ENCODE measurements around the gene ECD. TPM values are rescaled to one million over a fixed set of nuclear protein-coding genes. Genes with fewer than 3 reads are reported as not detected.
"Not testable (repeated sequence)": the region's sequence is repeated elsewhere in the genome, so short reads cannot be mapped to it uniquely, and the experiment has no call there.

ECD gene
- total and polyA plus RNA-seq, 4 experiments from 2014 or later, result 31.1 to 35.3 (median 33.5) TPM

GRCh38 chr10:73110345-73110849, 57.4 kb downstream of the ECD start, which contains the start of gene NUDT13:
Gene NUDT13, plus strand, starts transcription at chr10:73110455. Its CDS starts 3,911 bp downstream, at chr10:73114366.
- H3K4me3 Mint-ChIP-seq, result peak within 1 kb of the TSS; percentile 90 to 97 (median 93)
- intact Hi-C loops (cut with micrococcal nuclease), result loop anchor here (1.0 kb wide), 1 partner anchor 14 kb away; the partner anchor contains the start of gene P4HA1

GRCh38 chr10:73109248-73109652, 58.6 kb downstream of the ECD start:
- peak overlapping the region in 1 of 7 donors; percentile 29 for H3K27ac Mint-ChIP-seq
- not testable (repeated sequence) for H3K27me3 Mint-ChIP-seq, H3K9me3 Mint-ChIP-seq

More at GRCh38 chr10:73110345-73110849, 57.4 kb downstream of the ECD start, which contains the start of gene NUDT13:
- Histone ChIP-seq H3K27ac (ENCODE audit: low read depth, low read length) (peak within 1 kb of the TSS; percentile 43), H3K4me3 (ENCODE audit: low read length in 2 of 2) (peak within 1 kb of the TSS; percentile 12 to 57), H3K36me3 (ENCODE audit: insufficient read depth, low read length) (no peaks in the 10 kb centered on the region), H3K9me3 (ENCODE audit: control insufficient read depth in 1 of 2, low read length in 2 of 2) (no peaks in the 10 kb centered on the region), H3K4me1 (ENCODE audit: insufficient read depth, low read length) (peaks cover 10% of the 10 kb centered on the region), H3K27me3 (ENCODE audit: insufficient read depth, low read length) (no peaks in the 10 kb centered on the region)
- peaks cover 0 to 7% (median 0%) of the 10 kb centered on the region in 8 donors for H3K9me3 Mint-ChIP-seq
- H3K27me3 Mint-ChIP-seq, result no peaks in the 10 kb centered on the region
- peak within 1 kb of the TSS; percentile 76 to 96 (median 91) for H3K27ac Mint-ChIP-seq
- ChIA-PET CTCF (ENCODE audit: partially characterized antibody) (interaction anchor here (0.7 to 4.0 kb wide), 9 partner anchors 9 to 62 kb away, joined by 3 to 58 read pairs (median 3); partner anchors contain the start of gene P4HA1), POLR2A (ENCODE audit: partially characterized antibody) (interaction anchor here (1.3 to 3.4 kb wide), 3 partner anchors 11 to 755 kb away, joined by 3 to 51 read pairs (median 6); partner anchors contain the start of genes DNAJB12 and P4HA1)
- peaks cover 22 to 23% of the 10 kb centered on the region in 2 donors for H3K36me3 Mint-ChIP-seq
- peak; percentile 50 to 61 (median 54) for DNase-seq
- peaks cover 4 to 15% (median 9%) of the 10 kb centered on the region in 4 donors for H3K4me1 Mint-ChIP-seq

GRCh38 chr10:73106301-73106700, 61.5 kb downstream of the ECD start:
- ChIA-PET CTCF (ENCODE audit: partially characterized antibody) (interaction anchor here (3.2 kb wide), 1 partner anchor 10 kb away, joined by 19 read pairs; the partner anchor contains the start of gene P4HA1), POLR2A (ENCODE audit: partially characterized antibody) (interaction anchor here (1.9 kb wide), 1 partner anchor 11 kb away, joined by 6 read pairs; no protein-coding TSS in a partner anchor)
- peaks cover 0 to 7% (median 0%) of the 10 kb centered on the region in 8 donors for H3K9me3 Mint-ChIP-seq
- H3K27me3 Mint-ChIP-seq, result no peaks in the 10 kb centered on the region
- H3K27ac Mint-ChIP-seq, result no peak overlapping the region
- no peaks in the 10 kb centered on the region for H3K36me3 ChIP-seq (ENCODE audit: insufficient read depth, low read length)
- H3K4me3 ChIP-seq (ENCODE audit: low read length in 2 of 2), result no peak overlapping the region
- no peaks in the 10 kb centered on the region for H3K27me3 ChIP-seq (ENCODE audit: insufficient read depth, low read length)
- no peak for DNase-seq
- no peak overlapping the region for H3K4me3 Mint-ChIP-seq
- H3K4me1 ChIP-seq (ENCODE audit: insufficient read depth, low read length), result peaks cover 8% of the 10 kb centered on the region
- no peak overlapping the region for H3K27ac ChIP-seq (ENCODE audit: low read depth, low read length)
- H3K4me1 Mint-ChIP-seq, result peaks cover 4 to 13% (median 8%) of the 10 kb centered on the region in 4 donors
- H3K9me3 ChIP-seq (ENCODE audit: control insufficient read depth in 1 of 2, low read length in 2 of 2), result no peaks in the 10 kb centered on the region
- H3K36me3 Mint-ChIP-seq, result peaks cover 25 to 27% of the 10 kb centered on the region in 2 donors
- intact Hi-C loops (cut with micrococcal nuclease), result no loop called here

More at GRCh38 chr10:73109248-73109652, 58.6 kb downstream of the ECD start:
- POLR2A ChIA-PET (ENCODE audit: partially characterized antibody), result interaction anchor here (0.7 to 3.4 kb wide), 3 partner anchors 10 to 304 kb away, joined by 3 to 51 read pairs (median 6); partner anchors contain the start of gene P4HA1
- H3K4me3 Mint-ChIP-seq; DNase-seq; H3K9me3 ChIP-seq (ENCODE audit: control insufficient read depth in 1 of 2, low read length in 2 of 2); H3K27ac ChIP-seq (ENCODE audit: low read depth, low read length); H3K4me3 ChIP-seq (ENCODE audit: low read length in 2 of 2); intact Hi-C loops (cut with micrococcal nuclease); H3K36me3 ChIP-seq (ENCODE audit: insufficient read depth, low read length); H3K27me3 ChIP-seq (ENCODE audit: insufficient read depth, low read length): not testable (repeated sequence)
- H3K4me1 Mint-ChIP-seq, result peaks cover 4 to 15% (median 9%) of the 10 kb centered on the region in 4 donors
- H3K4me1 ChIP-seq (ENCODE audit: insufficient read depth, low read length), result peaks cover 10% of the 10 kb centered on the region
- peaks cover 22 to 23% of the 10 kb centered on the region in 2 donors for H3K36me3 Mint-ChIP-seq
- CTCF ChIA-PET (ENCODE audit: partially characterized antibody), result interaction anchor here (1.1 to 4.0 kb wide), 4 partner anchors 8 to 63 kb away, joined by 3 to 58 read pairs (median 4); partner anchors contain the start of gene P4HA1

GRCh38 chr10:73099141-73099540, 68.7 kb downstream of the ECD start:
- H3K4me1 Mint-ChIP-seq, result peaks cover 10 to 38% (median 19%) of the 10 kb centered on the region in 4 donors
- peak overlapping the region in 1 of 8 donors; percentile 36 for H3K4me3 Mint-ChIP-seq
- H3K36me3 ChIP-seq (ENCODE audit: insufficient read depth, low read length), result no peaks in the 10 kb centered on the region
- H3K27ac Mint-ChIP-seq, result peak overlapping the region in 1 of 7 donors; percentile 13
- H3K27me3 Mint-ChIP-seq, result no peaks in the 10 kb centered on the region
- no peak overlapping the region for H3K27ac ChIP-seq (ENCODE audit: low read depth, low read length)
- peaks cover 0 to 4% (median 0%) of the 10 kb centered on the region in 8 donors for H3K9me3 Mint-ChIP-seq
- peaks cover 20% of the 10 kb centered on the region for H3K4me1 ChIP-seq (ENCODE audit: insufficient read depth, low read length)
- H3K4me3 ChIP-seq (ENCODE audit: low read length in 2 of 2), result no peak overlapping the region
- H3K27me3 ChIP-seq (ENCODE audit: insufficient read depth, low read length), result no peaks in the 10 kb centered on the region
- no peak for DNase-seq
- no peaks in the 10 kb centered on the region for H3K9me3 ChIP-seq (ENCODE audit: control insufficient read depth in 1 of 2, low read length in 2 of 2)
- CTCF ChIA-PET (ENCODE audit: partially characterized antibody), result interaction anchor here (0.7 to 6.8 kb wide), 5 partner anchors 9 to 1041 kb away, joined by 3 to 158 read pairs (median 3); partner anchors contain the start of gene NUDT13
- POLR2A ChIA-PET (ENCODE audit: partially characterized antibody), result interaction anchor here (0.5 to 2.0 kb wide), 4 partner anchors 11 to 645 kb away, joined by 3 to 6 read pairs (median 4); partner anchors contain the start of genes ECD, FAM149B1 and NUDT13
- H3K36me3 Mint-ChIP-seq, result peaks cover 4 to 16% of the 10 kb centered on the region in 2 donors
- intact Hi-C loops (cut with micrococcal nuclease), result loop anchor here (5.0 to 10.0 kb wide), 3 partner anchors 33 to 526 kb away; partner anchors contain the start of gene ANXA7

- POLR2A ChIA-PET (ENCODE audit: partially characterized antibody), result interaction anchor here (0.7 to 3.6 kb wide), 21 partner anchors 14 to 1010 kb away, joined by 3 to 51 read pairs (median 4); partner anchors contain the start of genes ANXA7, DNAJB12, DNAJC9 and NUDT13
- peak overlapping the region in 1 of 2 donors; percentile 95 for H3K4me3 ChIP-seq (ENCODE audit: low read length in 2 of 2)
- Mint-ChIP-seq H3K4me3 (peak overlapping the region; percentile 87 to 96 (median 94)), H3K9me3 (peaks cover 0 to 4% (median 0%) of the 10 kb centered on the region in 8 donors), H3K36me3 (peaks cover 4 to 16% of the 10 kb centered on the region in 2 donors), H3K27ac (peak overlapping the region; percentile 91 to 99 (median 96)), H3K27me3 (no peaks in the 10 kb centered on the region), H3K4me1 (peaks cover 13 to 49% (median 28%) of the 10 kb centered on the region in 4 donors)
- no peak for DNase-seq
- no peaks in the 10 kb centered on the region for H3K36me3 ChIP-seq (ENCODE audit: insufficient read depth, low read length)
- intact Hi-C loops (cut with micrococcal nuclease), result loop anchor here (2.0 to 10.0 kb wide), 4 partner anchors 35 to 528 kb away; partner anchors contain the start of genes ANXA7 and MRPS16
- CTCF ChIA-PET (ENCODE audit: partially characterized antibody), result interaction anchor here (0.5 to 6.8 kb wide), 21 partner anchors 10 to 742 kb away, joined by 3 to 158 read pairs (median 5); partner anchors contain the start of genes DNAJB12, ECD, FAM149B1 and NUDT13
- H3K27me3 ChIP-seq (ENCODE audit: insufficient read depth, low read length), result no peaks in the 10 kb centered on the region
- H3K9me3 ChIP-seq (ENCODE audit: control insufficient read depth in 1 of 2, low read length in 2 of 2), result no peaks in the 10 kb centered on the region
- H3K27ac ChIP-seq (ENCODE audit: low read depth, low read length), result peak overlapping the region; percentile 87
- peaks cover 22% of the 10 kb centered on the region for H3K4me1 ChIP-seq (ENCODE audit: insufficient read depth, low read length)
These were observed 70.5 kb downstream of the ECD start for GRCh38 chr10:73097305-73097670.

GRCh38 chr10:73096449-73097304, 71.1 kb downstream of the ECD start, which contains the start of gene P4HA1:
Gene P4HA1, minus strand, starts transcription at chr10:73096866. Its CDS starts 21,983 bp downstream, at chr10:73074883.
- intact Hi-C loops (cut with micrococcal nuclease), result loop anchor here (1.0 to 10.0 kb wide), 9 partner anchors 14 to 528 kb away; partner anchors contain the start of genes ANXA7, CFAP70, DNAJC9 and ECD
- Mint-ChIP-seq H3K4me3 (peak within 1 kb of the TSS; percentile 87 to 96 (median 94)), H3K36me3 (peaks cover 4 to 16% of the 10 kb centered on the region in 2 donors), H3K27ac (peak within 1 kb of the TSS; percentile 91 to 99 (median 96)), H3K9me3 (peaks cover 0 to 4% (median 0%) of the 10 kb centered on the region in 8 donors), H3K27me3 (no peaks in the 10 kb centered on the region), H3K4me1 (peaks cover 13 to 53% (median 29%) of the 10 kb centered on the region in 4 donors)
- DNase-seq, result peak; percentile 94 to 98 (median 95)
- ChIA-PET CTCF (ENCODE audit: partially characterized antibody) (interaction anchor here (0.6 to 6.8 kb wide), 35 partner anchors 9 to 744 kb away, joined by 3 to 158 read pairs (median 5); partner anchors contain the start of genes DNAJB12, ECD, FAM149B1 and MRPS16), POLR2A (ENCODE audit: partially characterized antibody) (interaction anchor here (0.7 to 3.6 kb wide), 32 partner anchors 10 to 1009 kb away, joined by 3 to 51 read pairs (median 5); partner anchors contain the start of genes ANXA7, CFAP70, DNAJB12 and DNAJC9)
- H3K36me3 ChIP-seq (ENCODE audit: insufficient read depth, low read length), result no peaks in the 10 kb centered on the region
- no peaks in the 10 kb centered on the region for H3K27me3 ChIP-seq (ENCODE audit: insufficient read depth, low read length)
- peak within 1 kb of the TSS; percentile 87 for H3K27ac ChIP-seq (ENCODE audit: low read depth, low read length)
- H3K4me1 ChIP-seq (ENCODE audit: insufficient read depth, low read length), result peaks cover 22% of the 10 kb centered on the region
- no peaks in the 10 kb centered on the region for H3K9me3 ChIP-seq (ENCODE audit: control insufficient read depth in 1 of 2, low read length in 2 of 2)
- H3K4me3 ChIP-seq (ENCODE audit: low read length in 2 of 2), result peak within 1 kb of the TSS; percentile 52 to 95

All from CD4-positive, alpha-beta memory T cell (primary cell).